Liver (tissue), 9 donors: Measurements from ENCODE around the gene ACVR2B. TPM values are rescaled to one million over a fixed set of nuclear protein-coding genes. Genes with fewer than 3 reads are reported as not detected.

Experiments
- DNase-seq: peaks from one replicate; pipeline ENCODE4 v3.0.0-alpha.2; 2017; ENCODE audit warnings: low spot score
- H3K27ac ChIP-seq, 2 donors: one replicate each; pipeline ENCODE4 v1.7.0; 2013; ENCODE audit warnings: inconsistent platforms in 2 of 2, low read length in 2 of 2, control low read depth in 1 of 2, low read depth in 1 of 2, mild to moderate bottlenecking in 1 of 2
- H3K27me3 ChIP-seq, 4 donors: one replicate each; pipeline versions ENCODE4 v1.6.1 to v1.7.0; 2013; ENCODE audit warnings: low read length in 3 of 4, inconsistent platforms in 1 of 4, mild to moderate bottlenecking in 1 of 4, moderate library complexity in 1 of 4; ENCODE audit not compliant: control insufficient read depth in 4 of 4, insufficient read depth in 4 of 4
- H3K36me3 ChIP-seq, 4 donors: one replicate each; pipeline versions ENCODE4 v1.6.1 to v1.7.0; 2013; ENCODE audit warnings: low read length in 3 of 4, mild to moderate bottlenecking in 3 of 4, low read depth in 1 of 4, moderate library complexity in 1 of 4; ENCODE audit not compliant: control insufficient read depth in 4 of 4, insufficient read depth in 3 of 4
- H3K4me1 ChIP-seq, 4 donors: one replicate each; pipeline versions ENCODE4 v1.6.1 to v1.7.0; 2013; ENCODE audit warnings: low read length in 3 of 4, mild to moderate bottlenecking in 3 of 4, moderate library complexity in 1 of 4; ENCODE audit not compliant: control insufficient read depth in 4 of 4, insufficient read depth in 4 of 4
- H3K4me3 ChIP-seq, 3 donors: one replicate each; pipeline versions ENCODE4 v1.6.1 to v1.7.0; 2013; ENCODE audit warnings: low read length in 3 of 3, control low read depth in 1 of 3, low read depth in 1 of 3, mild to moderate bottlenecking in 1 of 3
- H3K9ac ChIP-seq, 2 donors: one replicate each; pipeline ENCODE4 v1.7.0; 2013; ENCODE audit warnings: low read length in 2 of 2, mild to moderate bottlenecking in 2 of 2, moderate library complexity in 2 of 2, control low read depth in 1 of 2, low read depth in 1 of 2
- H3K9me3 ChIP-seq, 4 donors: one replicate each; pipeline versions ENCODE4 v1.6.1 to v1.7.0; 2013; ENCODE audit warnings: low read length in 3 of 4; ENCODE audit not compliant: control insufficient read depth in 4 of 4
- ATF3 ChIP-seq: IDR thresholded peaks from 2 replicates; pipeline ENCODE4 v1.6.1; 2016; ENCODE audit warnings: antibody characterized with exemption
- CTCF ChIP-seq: fragments of 150-350 bp; IDR thresholded peaks from 2 replicates; pipeline ENCODE4 v1.5.1; 2017; ENCODE audit warnings: improper control_type of control experiment, low read depth, low read length; ENCODE audit not compliant: missing input control
- EGR1 ChIP-seq, 2 donors: IDR thresholded peaks; 2 replicates each; pipeline ENCODE4 v1.6.1; 2016 to 2018; ENCODE audit warnings: antibody characterized with exemption in 2 of 2, low read depth in 2 of 2
- FOXA1 ChIP-seq: IDR thresholded peaks from 2 replicates; pipeline ENCODE4 v1.6.1; 2016; ENCODE audit warnings: antibody characterized with exemption
- FOXA2 ChIP-seq: IDR thresholded peaks from 2 replicates; pipeline ENCODE4 v1.6.1; 2016; ENCODE audit warnings: antibody characterized with exemption
- GABPA ChIP-seq, 2 donors: IDR thresholded peaks in 1 of 2; conservative IDR thresholded peaks in 1 of 2; 2 replicates each; pipeline ENCODE4 v1.6.1; 2016; ENCODE audit warnings: antibody characterized with exemption in 2 of 2, mild to moderate bottlenecking in 1 of 2, moderate library complexity in 1 of 2
- HNF4A ChIP-seq, 2 donors: conservative IDR thresholded peaks; 2 replicates each; pipeline ENCODE4 v1.6.1; 2016; ENCODE audit warnings: antibody characterized with exemption in 2 of 2, mild to moderate bottlenecking in 2 of 2
- HNF4G ChIP-seq: IDR thresholded peaks from 2 replicates; pipeline ENCODE4 v1.6.1; 2016; ENCODE audit warnings: antibody characterized with exemption
- JUND ChIP-seq, 2 donors: IDR thresholded peaks; 2 replicates each; pipeline ENCODE4 v1.6.1; 2016; ENCODE audit warnings: antibody characterized with exemption in 2 of 2
- MAX ChIP-seq: IDR thresholded peaks from 2 replicates; pipeline ENCODE4 v1.6.1; 2016; ENCODE audit warnings: antibody characterized with exemption
- NR2F2 ChIP-seq: IDR thresholded peaks from 2 replicates; pipeline ENCODE4 v1.6.1; 2016; ENCODE audit warnings: antibody characterized with exemption
- RAD21 ChIP-seq, 2 donors: IDR thresholded peaks; 2 replicates each; pipeline ENCODE4 v1.6.1; 2016; ENCODE audit warnings: antibody characterized with exemption in 2 of 2, mild to moderate bottlenecking in 2 of 2
- REST ChIP-seq: IDR thresholded peaks from 2 replicates; pipeline ENCODE4 v1.6.1; 2016; ENCODE audit warnings: antibody characterized with exemption, mild to moderate bottlenecking
- RXRA ChIP-seq, 2 donors: IDR thresholded peaks; 2 replicates each; pipeline ENCODE4 v1.6.1; 2017 to 2018; ENCODE audit warnings: antibody characterized with exemption in 2 of 2, mild to moderate bottlenecking in 1 of 2
- SP1 ChIP-seq: IDR thresholded peaks from 2 replicates; pipeline ENCODE4 v1.6.1; 2018; ENCODE audit warnings: antibody characterized with exemption, mild to moderate bottlenecking
- TAF1 ChIP-seq: conservative IDR thresholded peaks from 2 replicates; pipeline ENCODE4 v1.6.1; 2016; ENCODE audit warnings: antibody characterized with exemption, mild to moderate bottlenecking
- YY1 ChIP-seq: IDR thresholded peaks from 2 replicates; pipeline ENCODE4 v1.6.1; 2016; ENCODE audit warnings: antibody characterized with exemption, mild to moderate bottlenecking
- ZBTB33 ChIP-seq: IDR thresholded peaks from 2 replicates; pipeline ENCODE4 v1.6.1; 2016; ENCODE audit warnings: antibody characterized with exemption
- WGBS: extraction: QIAGEN DNeasy Blood & Tissue Kit; methylation state at CpG from one replicate; pipeline ENCODE4 v1.1.7; 2013; 5-methylcytosine and 5-hydroxymethylcytosine counted together
- polyA plus RNA-seq, 2 donors: library from polyadenylated mRNA; stranded (reverse) in 1 of 2; unstranded in 1 of 2; fragments of 200-250 nt in 1 of 2; fragments of >200 nt in 1 of 2; fragmentation: Nextera tagmentation in 1 of 2; extraction: Ambion mirVana in 1 of 2; gene quantifications; one replicate each; pipeline versions ENCODE4 v1.2.1 to v1.2.3, GENCODE V29; 2013 to 2015
- total RNA-seq, 2 donors: library from RNA; depleted of rRNA; stranded (reverse); fragments of >200 nt; gene quantifications; one replicate each; pipeline ENCODE4 v1.2.3, GENCODE V29; 2014
- donor health status: healthy.
- donor health status: healthy.
- donor health status: healthy.
- donor health status: healthy.
- donor health status: healthy.

The ACVR2B gene
- total and polyA plus RNA-seq, 4 donors: 1.2 to 7.4 (median 4.7) TPM

GRCh38 chr3:38532529-38532928, 78.8 kb downstream of the ACVR2B start (continued):
- TF ChIP-seq CTCF (no peak), GABPA (IDR thresholded peaks at IDR 0.05 in 1 of 2, conservative IDR thresholded peaks at IDR 0.05 in 1 of 2) (no peak)

GRCh38 chr3:38533285-38533976, 79.7 kb downstream of the ACVR2B start:
- peaks cover 0 to 2% (median 0%) of the 10 kb centered on the region in 4 donors for H3K9me3 ChIP-seq
- no peak for DNase-seq
- H3K4me1 ChIP-seq: no peaks in the 10 kb centered on the region
- H3K27ac ChIP-seq: no peak overlapping the region
- 89% methylated on average over 13 of the region's 13 CpGs for WGBS
- no peak overlapping the region for H3K9ac ChIP-seq
- TF ChIP-seq CTCF (no peak), FOXA2 (no peak), SP1 (no peak), TAF1 (no peak), GABPA (IDR thresholded peaks at IDR 0.05 in 1 of 2, conservative IDR thresholded peaks at IDR 0.05 in 1 of 2) (no peak), REST (no peak), JUND (IDR thresholded peaks at IDR 0.05) (no peak), ZBTB33 (no peak), FOXA1 (no peak), HNF4A (conservative IDR thresholded peaks at IDR 0.05) (no peak), ATF3 (no peak), RXRA (IDR thresholded peaks at IDR 0.05) (no peak), HNF4G (no peak), RAD21 (IDR thresholded peaks at IDR 0.05) (no peak), NR2F2 (no peak), YY1 (no peak), MAX (no peak), EGR1 (IDR thresholded peaks at IDR 0.05; ENCODE audit: low read depth in 2 of 2) (no peak)
- no peaks in the 10 kb centered on the region for H3K36me3 ChIP-seq
- no peaks in the 10 kb centered on the region for H3K27me3 ChIP-seq
- H3K4me3 ChIP-seq: no peak overlapping the region
